ENCODE results near the gene SKOR2. TPM values are rescaled to one million over a fixed set of nuclear protein-coding genes. Genes with fewer than 3 reads are reported as not detected.
"Not testable (repeated sequence)": the region's sequence is repeated elsewhere in the genome, so short reads cannot be mapped to it uniquely, and the experiment has no call there.

SKOR2 gene
- total RNA-seq, 2 experiments from 2014 or later, result not detected

GRCh38 chr18:47163241-47163640 is 88.2 kb downstream of the SKOR2 start:
- Histone ChIP-seq H3K27ac (ENCODE audit: low read depth in 1 of 2, low read length in 2 of 2) (no peak overlapping the region), H3K36me3 (ENCODE audit: insufficient read depth, low read length) (no peaks in the 10 kb centered on the region), H3K4me3 (ENCODE audit: low read length) (no peak overlapping the region), H3K9me3 (ENCODE audit: control insufficient read depth in 1 of 2, insufficient read depth in 1 of 2, low read length in 2 of 2) (no peaks in the 10 kb centered on the region), H3K27me3 (ENCODE audit: control insufficient read depth in 1 of 2, insufficient read depth in 2 of 2, low read length in 2 of 2) (no peaks in the 10 kb centered on the region), H3K4me1 (ENCODE audit: insufficient read depth, low read length) (no peaks in the 10 kb centered on the region)
- Mint-ChIP-seq H3K4me1 (ENCODE audit: low read depth) (peaks cover 37% of the 10 kb centered on the region), H3K9me3 (no peaks in the 10 kb centered on the region), H3K36me3 (ENCODE audit: low read depth) (peaks cover 10% of the 10 kb centered on the region), H3K27ac (no peak overlapping the region), H3K27me3 (no peaks in the 10 kb centered on the region), H3K4me3 (no peak overlapping the region)
- ATAC-seq (ENCODE audit: poor library complexity) (no peak), DNase-seq (no peak)
- ChIA-PET POLR2A (no interaction called here), CTCF (no interaction called here)
- intact Hi-C loops (cut with DNase I, micrococcal nuclease), result no loop called here
- no peak for TF ChIP-seq CTCF (IDR thresholded peaks at IDR 0.05)

- ChIA-PET CTCF (no interaction called here), POLR2A (no interaction called here)
- Mint-ChIP-seq H3K9me3 (no peaks in the 10 kb centered on the region), H3K4me1 (ENCODE audit: low read depth) (peaks cover 36% of the 10 kb centered on the region), H3K36me3 (ENCODE audit: low read depth) (peaks cover 28% of the 10 kb centered on the region), H3K27ac (no peak overlapping the region), H3K27me3 (no peaks in the 10 kb centered on the region), H3K4me3 (no peak overlapping the region)
- Histone ChIP-seq H3K27me3 (ENCODE audit: control insufficient read depth in 1 of 2, insufficient read depth in 2 of 2, low read length in 2 of 2) (no peaks in the 10 kb centered on the region), H3K27ac (ENCODE audit: low read depth in 1 of 2, low read length in 2 of 2) (no peak overlapping the region), H3K36me3 (ENCODE audit: insufficient read depth, low read length) (no peaks in the 10 kb centered on the region), H3K4me3 (ENCODE audit: low read length) (no peak overlapping the region), H3K9me3 (ENCODE audit: control insufficient read depth in 1 of 2, insufficient read depth in 1 of 2, low read length in 2 of 2) (no peaks in the 10 kb centered on the region), H3K4me1 (ENCODE audit: insufficient read depth, low read length) (no peaks in the 10 kb centered on the region)
- intact Hi-C loops (cut with DNase I, micrococcal nuclease), result no loop called here
- DNase-seq (no peak), ATAC-seq (ENCODE audit: poor library complexity) (no peak)
- no peak for TF ChIP-seq CTCF (IDR thresholded peaks at IDR 0.05)
These were observed 91.2 kb downstream of the SKOR2 start for GRCh38 chr18:47160256-47160655.

GRCh38 chr18:47158404-47158803 is 93.1 kb downstream of the SKOR2 start:
- H3K27me3 Mint-ChIP-seq; H3K4me1 ChIP-seq (ENCODE audit: insufficient read depth, low read length); DNase-seq; H3K9me3 ChIP-seq (ENCODE audit: control insufficient read depth in 1 of 2, insufficient read depth in 1 of 2, low read length in 2 of 2); H3K27me3 ChIP-seq (ENCODE audit: control insufficient read depth in 1 of 2, insufficient read depth in 2 of 2, low read length in 2 of 2); H3K9me3 Mint-ChIP-seq; POLR2A ChIA-PET; H3K4me3 ChIP-seq (ENCODE audit: low read length); H3K36me3 ChIP-seq (ENCODE audit: insufficient read depth, low read length); ATAC-seq (ENCODE audit: poor library complexity); H3K27ac Mint-ChIP-seq; H3K4me3 Mint-ChIP-seq; H3K27ac ChIP-seq (ENCODE audit: low read depth in 1 of 2, low read length in 2 of 2); CTCF ChIA-PET: not testable (repeated sequence)
- intact Hi-C loops (cut with DNase I, micrococcal nuclease), result loop anchor here in 1 of 2 experiments (10.0 kb wide), 2 partner anchors 244 to 776 kb away; partner anchors contain the start of genes KATNAL2, PIAS2 and SMAD2
- Mint-ChIP-seq H3K36me3 (ENCODE audit: low read depth) (peaks cover 32% of the 10 kb centered on the region), H3K4me1 (ENCODE audit: low read depth) (peaks cover 22% of the 10 kb centered on the region)

Other genes starting within 250 kb of the SKOR2 start
- not detected for gene ELOA2, start 216.0 kb downstream of the SKOR2 start, total RNA-seq
- gene HDHD2, start 101.2 kb downstream of the SKOR2 start, total RNA-seq, result 1 to 10 TPM; 7.3 to 8.9 TPM
- 1 to 10 TPM; 1.5 to 2.3 TPM for gene IER3IP1, start 75.3 kb downstream of the SKOR2 start, total RNA-seq

All from CD4-positive, alpha-beta T cell (primary cell).